K562 (cell line): Measurements from ENCODE around the gene CCT5. TPM values are rescaled to one million over a fixed set of nuclear protein-coding genes. Genes with fewer than 3 reads are reported as not detected.

Experiments used
- ATAC-seq: fragments of 200-7000 bp; cut with Tn5 transposase; 3 replicates; pipeline ENCODE4 v1.9.1; 2020; ENCODE audit warnings: moderate library complexity
- BruUV-seq: library from RNA; stranded (reverse); fragments of 400-500 nt; replicated peaks from 2 replicates; lab custom pipeline; 2021; lab: Mats Ljungman, UMichigan
- CTCF ChIA-PET: fragments of 300-600 bp; formaldehyde crosslinking; extraction: SDS; loops from one replicate; lab custom pipeline; 2021; ENCODE audit warnings: low intra/inter-chr PET ratio; lab: Yijun Ruan, JAX
- POLR2A ChIA-PET: fragments of 300-600, 350-650 bp; sonication (Branson Sonifier 250); formaldehyde crosslinking; extraction: SDS; loops from one replicate; lab custom pipeline; 2021; ENCODE audit warnings: antibody characterized with exemption, inconsistent platforms; lab: Yijun Ruan, JAX
- DNase-seq, 4 experiments: peaks; one replicate each; pipeline versions ENCODE4 v3.0.0 to v3.0.0-alpha.2; 2011 to 2018; ENCODE audit warnings: low spot score in 3 of 4, mixed read lengths in 3 of 4; ENCODE audit errors: extremely low read depth in 1 of 4
- FAIRE-seq: peaks from 2 replicates; lab custom pipeline; 2011; peaks lifted over from hg19 to GRCh38; lab: Jason Lieb, UNC
- H2AFZ ChIP-seq: 2 replicates; pipeline ENCODE4 v1.6.0; 2011; ENCODE audit warnings: low read depth, low read length, control low read depth, inconsistent platforms
- H3K27ac ChIP-seq: fragments of 200-600 bp; 3 replicates; pipeline ENCODE4 v1.8.0; 2011; ENCODE audit warnings: low read depth, mild to moderate bottlenecking, control low read depth, inconsistent platforms, low read length, moderate library complexity, mixed read lengths; ENCODE audit errors: extremely low read depth
- H3K27me3 ChIP-seq, 2 experiments: fragments of 300-600 bp in 1 of 2; 2 replicates in 1 of 2; 3 replicates in 1 of 2; pipeline versions ENCODE4 v1.6.0 to v1.8.0; 2011; ENCODE audit warnings: inconsistent platforms in 2 of 2, low read length in 2 of 2, mild to moderate bottlenecking in 1 of 2, mixed read lengths in 1 of 2, moderate library complexity in 1 of 2; ENCODE audit not compliant: control insufficient read depth in 2 of 2, insufficient read depth in 2 of 2
- H3K36me3 ChIP-seq: fragments of 300-600 bp; 3 replicates; pipeline ENCODE4 v1.8.0; 2011; ENCODE audit warnings: mild to moderate bottlenecking, low read length, inconsistent platforms; ENCODE audit not compliant: control insufficient read depth, insufficient read depth
- H3K4me1 ChIP-seq, 2 experiments: fragments of 200-600 bp in 1 of 2; replicated peaks in 1 of 2; 2 replicates in 1 of 2; 3 replicates in 1 of 2; pipeline versions ENCODE4 v1.5.1 to v1.8.0; 2011; ENCODE audit warnings: inconsistent platforms in 2 of 2, low read length in 2 of 2, mild to moderate bottlenecking in 1 of 2, mixed read lengths in 1 of 2, moderate library complexity in 1 of 2; ENCODE audit not compliant: control insufficient read depth in 2 of 2, insufficient read depth in 2 of 2
- H3K4me2 ChIP-seq: 2 replicates; pipeline ENCODE4 v1.6.1; 2011; ENCODE audit warnings: low read length, control low read depth, inconsistent platforms, mixed read lengths; ENCODE audit not compliant: insufficient read depth
- H3K4me3 ChIP-seq: fragments of 200-600 bp; sonication (generic), shearing (Covaris generic); 2 replicates; pipeline ENCODE4 v1.5.1; 2016; ENCODE audit warnings: control low read depth, inconsistent platforms
- H3K79me2 ChIP-seq: fragments of 200-600 bp; 3 replicates; pipeline ENCODE4 v1.8.0; 2011; ENCODE audit warnings: low read length, inconsistent platforms; ENCODE audit not compliant: control insufficient read depth, insufficient read depth
- H3K9ac ChIP-seq, 2 experiments: 2 replicates each; pipeline versions ENCODE4 v1.6.0 to v1.6.1; 2011; ENCODE audit warnings: low read depth in 2 of 2, low read length in 2 of 2, control low read depth in 1 of 2, inconsistent platforms in 1 of 2, mild to moderate bottlenecking in 1 of 2, mixed read lengths in 1 of 2; ENCODE audit not compliant: insufficient read depth in 1 of 2
- H3K9me1 ChIP-seq: one replicate; pipeline ENCODE4 v1.6.0; 2011; ENCODE audit warnings: inconsistent platforms, mild to moderate bottlenecking, low read length, moderate library complexity; ENCODE audit not compliant: control insufficient read depth, insufficient read depth
- H3K9me3 ChIP-seq: replicated peaks from 2 replicates; pipeline ENCODE4 v1.5.1; 2011; ENCODE audit warnings: low read depth, low read length, inconsistent platforms; ENCODE audit not compliant: control insufficient read depth, insufficient read depth
- H4K20me1 ChIP-seq: replicated peaks from 2 replicates; pipeline ENCODE4 v1.6.1; 2011; ENCODE audit warnings: low read length, inconsistent platforms, mixed read lengths; ENCODE audit not compliant: control insufficient read depth, insufficient read depth
- CBX8 ChIP-seq: fragments of 200-600 bp; sonication (generic); IDR thresholded peaks from 2 replicates; pipeline ENCODE4 v1.6.1; 2012; ENCODE audit warnings: borderline replicate concordance, mixed run types, low read depth, mild to moderate bottlenecking, moderate library complexity, mixed read lengths, low read length, control low read depth, inconsistent platforms; ENCODE audit not compliant: poor library complexity, severe bottlenecking; ENCODE audit errors: extremely low read depth
- CXXC5 ChIP-seq: fragments of 250-450 bp; sonication (Bioruptor Pico); IDR thresholded peaks from 2 replicates; pipeline ENCODE4 v1.8.0; 2022; ENCODE audit warnings: inconsistent platforms, mild to moderate bottlenecking, moderate library complexity
- HCFC1 ChIP-seq: IDR thresholded peaks from 2 replicates; pipeline ENCODE4 v1.6.1; 2012; ENCODE audit warnings: low read depth, low read length, improper control_type of control experiment
- HDAC2 ChIP-seq: fragments of 450-650 bp; IDR thresholded peaks from 2 replicates; pipeline ENCODE4 v1.6.1; 2016; ENCODE audit warnings: mild to moderate bottlenecking
- JUNB ChIP-seq: fragments of 450-650 bp; formaldehyde crosslinking; conservative IDR thresholded peaks from 2 replicates; pipeline ENCODE4 v1.4.0; 2020; ENCODE audit warnings: mild to moderate bottlenecking
- NR3C1 ChIP-seq: sonication (generic); formaldehyde crosslinking; IDR thresholded peaks from 2 replicates; pipeline ENCODE4 v1.8.1; 2022; ENCODE audit warnings: missing genetic modification reagents
- PHF20 ChIP-seq: fragments of 450-650 bp; IDR thresholded peaks from 2 replicates; pipeline ENCODE4 v1.6.1; 2018; ENCODE audit not compliant: partially characterized antibody
- SP1 ChIP-seq: sonication (generic); formaldehyde crosslinking; IDR thresholded peaks from 2 replicates; pipeline ENCODE4 v1.8.1; 2022; ENCODE audit warnings: mild to moderate bottlenecking, missing genetic modification reagents
- SREBF1 ChIP-seq: fragments of 150-350 bp; IDR thresholded peaks from 2 replicates; pipeline ENCODE4 v1.6.1; 2014; ENCODE audit warnings: antibody characterized with exemption, low read depth, low read length, borderline replicate concordance
- TAF7 ChIP-seq: fragments of 450-650 bp; IDR thresholded peaks from 2 replicates; pipeline ENCODE4 v1.6.1; 2016; ENCODE audit warnings: missing genetic modification characterization, missing compliant biosample characterization
- ZNF239 ChIP-seq: fragments of 250-450 bp; sonication (Bioruptor Pico); IDR thresholded peaks from 2 replicates; pipeline ENCODE4 v1.4.0; 2020; ENCODE audit warnings: mild to moderate bottlenecking
- ZNF316 ChIP-seq: fragments of 450-650 bp; IDR thresholded peaks from 2 replicates; pipeline ENCODE4 v1.6.1; 2016
- ZNF445 ChIP-seq: fragments of 250-450 bp; sonication (Bioruptor Pico); IDR thresholded peaks from 2 replicates; pipeline ENCODE4 v1.4.0; 2020; ENCODE audit warnings: low read depth, mild to moderate bottlenecking, moderate library complexity
- ZSCAN29 ChIP-seq: fragments of 450-650 bp; IDR thresholded peaks from 2 replicates; pipeline ENCODE4 v1.6.1; 2017
- ZZZ3 ChIP-seq: fragments of 450-650 bp; IDR thresholded peaks from 2 replicates; pipeline ENCODE4 v1.6.1; 2016; ENCODE audit warnings: antibody characterized with exemption, mild to moderate bottlenecking, moderate library complexity
- WGBS: fragments of 100-300 bp; shearing (Covaris generic); methylation state at CpG from one replicate; pipeline ENCODE4 v1.1.6; 2016; ENCODE audit warnings: low coverage, mixed read lengths; ENCODE audit not compliant: insufficient coverage; ENCODE audit errors: missing lambda C conversion rate; 5-methylcytosine and 5-hydroxymethylcytosine counted together
- in situ Hi-C: fragments of 300-500 bp; cut with MboI; formaldehyde crosslinking; loops from 4 replicates; pipeline ENCODE4 v1.15.0; 2018; ENCODE audit warnings: inconsistent platforms, mixed read lengths
- intact Hi-C: fragments of 100-400 bp; cut with micrococcal nuclease; formaldehyde crosslinking; loops from 2 replicates; pipeline ENCODE4 v1.14.2; 2022
- polyA plus RNA-seq, 8 experiments: library from polyadenylated mRNA; depleted of rRNA in 4 of 8; stranded (reverse) in 5 of 8; unstranded in 3 of 8; fragments of >200 nt; fragmentation: Nextera tagmentation in 2 of 8; fragmentation: Illumina TruSeq in 1 of 8; extraction: Ambion mirVana in 2 of 8; extraction: Trizol in 1 of 8; gene quantifications; 2 replicates each; pipeline versions ENCODE4 v1.2.1 to v1.2.3, GENCODE V29; 2011 to 2014; ENCODE audit warnings: inconsistent platforms in 1 of 8, missing spikeins in 1 of 8
- total RNA-seq, 7 experiments: library from RNA; depleted of rRNA in 6 of 7; stranded (reverse); fragments of >200 nt in 6 of 7; fragmentation: Illumina TruSeq in 2 of 7; extraction: Trizol in 2 of 7; gene quantifications; 2 replicates each; pipeline versions ENCODE4 v1.2.1 to v1.2.3, GENCODE V29; 2011 to 2021; ENCODE audit warnings: low replicate concordance in 1 of 7
- TF ChIP-seq, protein P1 (sequence below): fragments of 250-450 bp; sonication (Bioruptor Pico); IDR thresholded peaks from 2 replicates; pipeline ENCODE4 v1.5.0; 2022; ENCODE audit warnings: mild to moderate bottlenecking
- TF ChIP-seq, protein P2 (sequence below): sonication (generic); formaldehyde crosslinking; IDR thresholded peaks from 2 replicates; pipeline ENCODE4 v1.8.1; 2023; ENCODE audit warnings: missing genetic modification reagents, mild to moderate bottlenecking, borderline replicate concordance

The CCT5 gene
- total and polyA plus RNA-seq, 9 of the 15 experiments (the other 6 are each of a cell fraction or from before 2014, with no cell fraction given): 782 to 1,606 (median 1,153) TPM

- intact Hi-C loops: no loop called here
- Histone ChIP-seq H2AFZ (no peak overlapping the region), H3K36me3 (peaks cover 9% of the 10 kb centered on the region; the same call in 2 of the 3 replicates), H3K4me3 (no peak overlapping the region), H3K79me2 (peaks cover 22% of the 10 kb centered on the region), H3K9ac (no peak overlapping the region), H3K9me1 (no peaks in the 10 kb centered on the region), H3K4me1 (peaks cover under 1 to 9% of the 10 kb centered on the region in 2 experiments; a peak in 4 of 5 replicates), H3K9me3 (no peaks in the 10 kb centered on the region), H3K27ac (no peak overlapping the region), H3K27me3 (no peaks in the 10 kb centered on the region), H3K4me2 (no peak overlapping the region), H4K20me1 (no peaks in the 10 kb centered on the region)
- WGBS: 48% methylated on average over 1 of the region's 1 CpG
- TF ChIP-seq, protein P1, sequence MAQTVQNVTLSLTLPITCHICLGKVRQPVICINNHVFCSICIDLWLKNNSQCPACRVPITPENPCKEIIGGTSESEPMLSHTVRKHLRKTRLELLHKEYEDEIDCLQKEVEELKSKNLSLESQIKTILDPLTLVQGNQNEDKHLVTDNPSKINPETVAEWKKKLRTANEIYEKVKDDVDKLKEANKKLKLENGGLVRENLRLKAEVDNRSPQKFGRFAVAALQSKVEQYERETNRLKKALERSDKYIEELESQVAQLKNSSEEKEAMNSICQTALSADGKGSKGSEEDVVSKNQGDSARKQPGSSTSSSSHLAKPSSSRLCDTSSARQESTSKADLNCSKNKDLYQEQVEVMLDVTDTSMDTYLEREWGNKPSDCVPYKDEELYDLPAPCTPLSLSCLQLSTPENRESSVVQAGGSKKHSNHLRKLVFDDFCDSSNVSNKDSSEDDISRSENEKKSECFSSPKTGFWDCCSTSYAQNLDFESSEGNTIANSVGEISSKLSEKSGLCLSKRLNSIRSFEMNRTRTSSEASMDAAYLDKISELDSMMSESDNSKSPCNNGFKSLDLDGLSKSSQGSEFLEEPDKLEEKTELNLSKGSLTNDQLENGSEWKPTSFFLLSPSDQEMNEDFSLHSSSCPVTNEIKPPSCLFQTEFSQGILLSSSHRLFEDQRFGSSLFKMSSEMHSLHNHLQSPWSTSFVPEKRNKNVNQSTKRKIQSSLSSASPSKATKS (CRISPR knock-in tag): no peak
- TF ChIP-seq SREBF1 (no peak), NR3C1 (no peak), HDAC2 (no peak), PHF20 (no peak), ZNF445 (CRISPR knock-in tag) (no peak), HCFC1 (no peak), ZSCAN29 (no peak), CBX8 (no peak), ZNF239 (no peak), TAF7 (tag) (no peak), ZZZ3 (no peak), CXXC5 (CRISPR knock-in tag) (no peak), JUNB (CRISPR knock-in tag) (no peak), ZNF316 (no peak), SP1 (CRISPR knock-in tag) (no peak)
- TF ChIP-seq, protein P2, sequence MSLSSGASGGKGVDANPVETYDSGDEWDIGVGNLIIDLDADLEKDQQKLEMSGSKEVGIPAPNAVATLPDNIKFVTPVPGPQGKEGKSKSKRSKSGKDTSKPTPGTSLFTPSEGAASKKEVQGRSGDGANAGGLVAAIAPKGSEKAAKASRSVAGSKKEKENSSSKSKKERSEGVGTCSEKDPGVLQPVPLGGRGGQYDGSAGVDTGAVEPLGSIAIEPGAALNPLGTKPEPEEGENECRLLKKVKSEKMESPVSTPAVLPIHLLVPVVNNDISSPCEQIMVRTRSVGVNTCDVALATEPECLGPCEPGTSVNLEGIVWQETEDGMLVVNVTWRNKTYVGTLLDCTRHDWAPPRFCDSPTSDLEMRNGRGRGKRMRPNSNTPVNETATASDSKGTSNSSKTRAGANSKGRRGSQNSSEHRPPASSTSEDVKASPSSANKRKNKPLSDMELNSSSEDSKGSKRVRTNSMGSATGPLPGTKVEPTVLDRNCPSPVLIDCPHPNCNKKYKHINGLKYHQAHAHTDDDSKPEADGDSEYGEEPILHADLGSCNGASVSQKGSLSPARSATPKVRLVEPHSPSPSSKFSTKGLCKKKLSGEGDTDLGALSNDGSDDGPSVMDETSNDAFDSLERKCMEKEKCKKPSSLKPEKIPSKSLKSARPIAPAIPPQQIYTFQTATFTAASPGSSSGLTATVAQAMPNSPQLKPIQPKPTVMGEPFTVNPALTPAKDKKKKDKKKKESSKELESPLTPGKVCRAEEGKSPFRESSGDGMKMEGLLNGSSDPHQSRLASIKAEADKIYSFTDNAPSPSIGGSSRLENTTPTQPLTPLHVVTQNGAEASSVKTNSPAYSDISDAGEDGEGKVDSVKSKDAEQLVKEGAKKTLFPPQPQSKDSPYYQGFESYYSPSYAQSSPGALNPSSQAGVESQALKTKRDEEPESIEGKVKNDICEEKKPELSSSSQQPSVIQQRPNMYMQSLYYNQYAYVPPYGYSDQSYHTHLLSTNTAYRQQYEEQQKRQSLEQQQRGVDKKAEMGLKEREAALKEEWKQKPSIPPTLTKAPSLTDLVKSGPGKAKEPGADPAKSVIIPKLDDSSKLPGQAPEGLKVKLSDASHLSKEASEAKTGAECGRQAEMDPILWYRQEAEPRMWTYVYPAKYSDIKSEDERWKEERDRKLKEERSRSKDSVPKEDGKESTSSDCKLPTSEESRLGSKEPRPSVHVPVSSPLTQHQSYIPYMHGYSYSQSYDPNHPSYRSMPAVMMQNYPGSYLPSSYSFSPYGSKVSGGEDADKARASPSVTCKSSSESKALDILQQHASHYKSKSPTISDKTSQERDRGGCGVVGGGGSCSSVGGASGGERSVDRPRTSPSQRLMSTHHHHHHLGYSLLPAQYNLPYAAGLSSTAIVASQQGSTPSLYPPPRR (CRISPR knock-in tag): no peak
- BruUV-seq: no TSS peak
- no peak for ATAC-seq
- no peak for DNase-seq
- FAIRE-seq: no peak
- in situ Hi-C loops: no loop called here
- POLR2A ChIA-PET: interaction anchor here (0.7 to 1.9 kb wide), 4 partner anchors 9 to 16 kb away, joined by 3 to 5 read pairs (median 4); no protein-coding TSS in a partner anchor
- CTCF ChIA-PET: interaction anchor here (0.7 kb wide), 1 partner anchor 257 kb away, joined by 3 read pairs; no protein-coding TSS in a partner anchor
These were observed 6.3 kb upstream of the CCT5 start for GRCh38 chr5:10243660-10244240.
